Activated CD4-positive, alpha-beta T cell treated with anti-CD3 and anti-CD28 coated beads, Interleukin-2, amount 10 ng/mL, durations not matched to agents 24 days and 14 days (primary cell): ENCODE results near the gene DNAJC19. TPM values are rescaled to one million over a fixed set of nuclear protein-coding genes. Genes with fewer than 3 reads are reported as not detected.
A peak's percentile ranks its signal among the peaks of the same experiment; 100 is the strongest.

ENCODE experiments used
- DNase-seq: peaks from one replicate; pipeline ENCODE4 v3.0.0; 2022
- H3K27ac Mint-ChIP-seq: one replicate; pipeline ENCODE4 v1.8.0; 2022; ENCODE audit warnings: mild to moderate bottlenecking, mixed read lengths
- H3K27me3 Mint-ChIP-seq: one replicate; pipeline ENCODE4 v1.8.0; 2022; ENCODE audit warnings: mixed read lengths
- H3K36me3 Mint-ChIP-seq: one replicate; pipeline ENCODE4 v1.8.0; 2022; ENCODE audit warnings: low read depth, mild to moderate bottlenecking, mixed read lengths
- H3K4me1 Mint-ChIP-seq: one replicate; pipeline ENCODE4 v1.8.0; 2021; ENCODE audit warnings: mixed read lengths
- H3K4me3 Mint-ChIP-seq: one replicate; pipeline ENCODE4 v1.8.0; 2022; ENCODE audit warnings: mild to moderate bottlenecking, moderate library complexity, mixed read lengths
- H3K9me3 Mint-ChIP-seq: one replicate; pipeline ENCODE4 v1.8.0; 2021; ENCODE audit warnings: mixed read lengths
- intact Hi-C: fragments of 100-400 bp; cut with micrococcal nuclease; formaldehyde crosslinking; loops from one replicate; pipeline ENCODE4 v1.15.1; 2023
- total RNA-seq: library from RNA; stranded (reverse); gene quantifications from 2 replicates; pipeline ENCODE4 v1.2.3, GENCODE V29; 2022

DNAJC19 gene
- total RNA-seq, 1 donor from 2014 or later = 62.6 TPM

DNA sequence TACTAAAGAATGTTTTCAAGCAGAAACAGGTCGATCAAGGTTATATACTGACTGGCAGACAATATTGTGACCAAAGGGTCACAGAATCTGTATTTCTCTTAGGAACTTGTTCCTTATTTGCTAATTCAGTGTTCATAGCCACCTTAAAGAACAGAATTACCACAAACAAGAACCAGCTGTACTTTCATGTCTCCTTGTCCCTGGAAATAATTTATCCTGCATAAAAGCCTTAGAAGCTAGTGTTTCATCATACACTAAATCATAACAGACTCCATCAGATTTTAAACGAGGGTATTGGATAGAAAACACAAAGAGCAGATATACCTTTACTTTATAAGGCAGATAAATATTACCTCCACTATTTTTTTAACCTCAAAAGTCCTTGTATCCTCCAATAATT is 6.4 kb downstream of the DNAJC19 start:
- Mint-ChIP-seq H3K4me3 (no peak overlapping the region), H3K27ac (no peak overlapping the region), H3K4me1 (peaks cover 10% of the 10 kb centered on the region), H3K27me3 (no peaks in the 10 kb centered on the region), H3K36me3 (peaks cover 30% of the 10 kb centered on the region), H3K9me3 (no peaks in the 10 kb centered on the region)
- DNase-seq = no peak
- intact Hi-C loops = no loop called here

DNA sequence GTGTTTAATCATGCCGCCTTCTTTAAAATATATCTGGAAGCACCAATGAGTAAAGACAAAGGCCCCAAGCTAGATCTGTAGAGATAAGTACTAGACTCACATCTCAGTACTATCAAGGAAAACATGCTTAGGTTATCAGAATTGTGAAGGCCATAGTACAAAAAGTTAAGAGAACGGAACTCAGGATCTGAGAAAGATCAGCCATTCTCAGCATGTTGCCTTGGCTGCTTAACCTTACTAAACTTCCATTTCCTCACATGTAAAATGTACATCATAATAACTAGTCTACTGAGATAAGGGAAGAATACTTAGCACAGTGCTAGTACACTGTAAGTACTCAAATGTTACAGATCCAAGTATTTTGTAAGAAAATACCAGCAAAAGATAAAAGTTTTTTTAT is 7.6 kb downstream of the DNAJC19 start:
- Mint-ChIP-seq H3K27me3 (no peaks in the 10 kb centered on the region), H3K4me3 (no peak overlapping the region), H3K4me1 (peaks cover 2% of the 10 kb centered on the region), H3K27ac (no peak overlapping the region), H3K9me3 (no peaks in the 10 kb centered on the region), H3K36me3 (peaks cover 26% of the 10 kb centered on the region)
- intact Hi-C loops = no loop called here
- no peak for DNase-seq

DNA sequence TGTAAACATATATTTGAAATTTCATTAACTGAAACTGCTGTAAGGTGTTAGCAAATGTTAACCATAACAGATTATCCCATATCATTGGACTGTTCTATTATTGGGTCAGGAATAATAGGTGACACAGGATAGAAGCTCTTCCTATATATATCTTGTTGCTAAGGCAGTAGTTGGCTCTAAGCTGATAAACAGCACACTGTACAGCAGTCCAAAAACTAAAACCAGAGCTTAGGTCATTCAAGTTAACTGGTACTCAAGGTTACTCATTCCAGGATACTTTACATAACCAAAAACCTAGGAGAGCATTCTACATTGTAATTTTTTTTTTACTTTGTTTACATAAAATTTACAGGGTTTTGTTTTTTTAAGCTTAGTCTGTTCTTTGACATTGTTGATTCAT is 8.9 kb downstream of the DNAJC19 start:
- peaks cover 27% of the 10 kb centered on the region for H3K36me3 Mint-ChIP-seq
- DNase-seq = no peak
- no peak overlapping the region for H3K4me3 Mint-ChIP-seq
- intact Hi-C loops = no loop called here
- H3K27ac Mint-ChIP-seq = no peak overlapping the region
- H3K27me3 Mint-ChIP-seq = no peaks in the 10 kb centered on the region
- no peaks in the 10 kb centered on the region for H3K9me3 Mint-ChIP-seq
- H3K4me1 Mint-ChIP-seq = peaks cover 2% of the 10 kb centered on the region

DNA sequence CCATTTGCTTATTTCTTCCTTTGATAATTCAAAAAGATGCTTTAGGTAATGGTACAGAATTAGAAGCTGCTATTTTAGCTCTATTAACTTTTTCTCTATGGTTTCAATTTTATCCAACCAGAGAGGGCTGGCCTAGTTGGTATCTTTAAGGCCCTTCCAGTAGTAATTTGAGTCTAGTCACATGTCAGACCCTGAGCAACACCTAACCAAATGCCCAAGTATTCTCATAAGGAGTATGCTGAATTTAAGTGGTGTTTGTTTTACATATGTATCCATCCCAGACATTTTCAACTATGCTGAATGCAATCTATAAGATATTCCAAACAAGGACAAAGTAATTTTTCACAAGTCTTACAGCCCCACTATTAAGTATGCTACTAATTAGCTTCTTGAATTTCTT is 9.6 kb downstream of the DNAJC19 start:
- H3K27ac Mint-ChIP-seq = no peak overlapping the region
- no peak overlapping the region for H3K4me3 Mint-ChIP-seq
- no peak for DNase-seq
- H3K4me1 Mint-ChIP-seq = peaks cover 2% of the 10 kb centered on the region
- H3K36me3 Mint-ChIP-seq = peaks cover 27% of the 10 kb centered on the region
- no peaks in the 10 kb centered on the region for H3K9me3 Mint-ChIP-seq
- H3K27me3 Mint-ChIP-seq = no peaks in the 10 kb centered on the region
- intact Hi-C loops = no loop called here

DNA sequence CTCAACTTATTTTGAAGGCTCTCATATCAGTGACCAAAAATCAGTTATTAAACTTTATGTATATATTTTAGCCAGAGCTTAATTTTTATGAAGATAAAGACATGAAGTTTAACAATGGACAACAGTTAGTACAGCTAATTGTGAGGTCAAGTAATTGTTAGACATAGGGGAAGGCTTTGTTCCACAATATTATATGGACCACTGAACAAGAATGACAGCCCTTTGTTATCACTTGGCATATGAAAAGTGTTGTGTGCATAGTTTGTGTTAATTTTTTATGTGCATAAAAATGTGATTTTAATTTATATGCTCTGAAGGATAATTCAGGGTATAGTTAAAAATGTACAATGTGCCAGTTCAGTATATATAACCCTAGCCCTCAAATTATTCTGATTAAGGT is 12.0 kb downstream of the DNAJC19 start:
- no peaks in the 10 kb centered on the region for H3K27me3 Mint-ChIP-seq
- no peak for DNase-seq
- no peaks in the 10 kb centered on the region for H3K9me3 Mint-ChIP-seq
- H3K4me3 Mint-ChIP-seq = no peak overlapping the region
- peaks cover 32% of the 10 kb centered on the region for H3K36me3 Mint-ChIP-seq
- H3K27ac Mint-ChIP-seq = no peak overlapping the region
- intact Hi-C loops = no loop called here
- H3K4me1 Mint-ChIP-seq = peaks cover 6% of the 10 kb centered on the region

DNA sequence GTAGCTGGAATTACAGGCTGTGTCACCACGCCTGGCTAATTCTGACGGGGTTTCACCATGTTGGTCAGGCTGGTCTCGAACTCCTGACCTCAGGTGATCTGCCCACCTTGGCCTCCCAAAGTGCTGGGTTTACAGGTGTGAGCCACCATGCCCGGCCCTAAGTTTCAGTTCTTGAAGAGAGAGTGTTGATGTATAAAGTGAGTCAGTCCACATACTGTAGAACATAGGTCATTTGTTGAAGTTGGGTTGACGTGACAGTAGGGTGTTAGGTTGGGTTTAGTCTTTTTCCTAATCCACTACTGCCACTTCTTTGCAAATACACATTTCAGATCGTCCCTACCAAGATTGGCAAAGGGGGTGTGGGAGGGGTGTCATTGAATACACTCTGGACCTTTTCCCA is 15.2 kb downstream of the DNAJC19 start:
- no peak overlapping the region for H3K4me3 Mint-ChIP-seq
- H3K27me3 Mint-ChIP-seq = no peaks in the 10 kb centered on the region
- H3K4me1 Mint-ChIP-seq = peaks cover 6% of the 10 kb centered on the region
- no peak overlapping the region for H3K27ac Mint-ChIP-seq
- H3K9me3 Mint-ChIP-seq = no peaks in the 10 kb centered on the region
- H3K36me3 Mint-ChIP-seq = peaks cover 39% of the 10 kb centered on the region
- no peak for DNase-seq
- intact Hi-C loops = no loop called here

DNA sequence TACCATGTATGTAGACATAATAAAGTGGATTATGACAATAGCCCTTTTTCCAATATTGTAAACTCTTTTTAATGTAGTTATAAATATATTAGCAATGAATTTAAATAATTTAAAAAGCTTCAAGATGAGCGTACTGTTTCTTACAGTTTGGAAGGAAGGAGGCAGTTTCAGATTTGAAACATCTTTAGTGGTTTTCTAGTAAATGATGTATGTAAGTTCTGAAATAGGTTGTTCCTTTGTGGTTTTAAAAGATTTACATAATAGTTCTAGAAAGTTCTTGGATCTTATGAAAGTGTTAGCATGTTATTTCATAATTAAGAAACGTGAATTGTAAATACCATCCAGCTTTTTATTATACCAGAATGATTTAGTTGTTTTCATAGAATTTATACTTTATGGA is 16.0 kb downstream of the DNAJC19 start:
- H3K4me1 Mint-ChIP-seq = peaks cover 6% of the 10 kb centered on the region

DNA sequence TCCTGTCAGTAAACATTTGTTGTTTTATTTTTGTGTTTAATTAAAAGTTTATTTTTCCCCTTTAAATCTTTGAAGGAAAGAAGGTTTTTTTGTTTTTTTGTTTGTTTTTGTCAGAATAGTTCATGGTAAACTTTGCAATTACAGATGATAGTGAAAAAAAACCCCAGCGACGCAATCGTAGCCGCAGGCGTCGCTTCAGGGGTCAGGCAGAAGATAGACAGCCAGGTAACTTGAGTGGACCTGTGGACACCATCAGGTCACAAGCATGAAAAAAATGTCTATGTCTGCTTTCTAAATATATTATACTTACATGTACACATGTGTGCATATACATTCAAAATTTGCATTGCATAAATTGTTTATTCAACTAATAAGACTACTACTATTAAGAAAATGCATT is 18.6 kb downstream of the DNAJC19 start:
- Mint-ChIP-seq H3K27ac (no peak overlapping the region), H3K27me3 (no peaks in the 10 kb centered on the region), H3K36me3 (peaks cover 38% of the 10 kb centered on the region), H3K4me1 (peaks cover 6% of the 10 kb centered on the region), H3K9me3 (no peaks in the 10 kb centered on the region), H3K4me3 (no peak overlapping the region)
- intact Hi-C loops = no loop called here
- no peak for DNase-seq

More for the DNA sequence above, 16.0 kb downstream of the DNAJC19 start:
- no peak for DNase-seq
- no peaks in the 10 kb centered on the region for H3K27me3 Mint-ChIP-seq
- H3K4me3 Mint-ChIP-seq = no peak overlapping the region
- no peak overlapping the region for H3K27ac Mint-ChIP-seq
- intact Hi-C loops = loop anchor here (2.0 kb wide), 1 partner anchor 15 kb away; the partner anchor contains the start of gene DNAJC19
- peaks cover 39% of the 10 kb centered on the region for H3K36me3 Mint-ChIP-seq
- no peaks in the 10 kb centered on the region for H3K9me3 Mint-ChIP-seq

DNA sequence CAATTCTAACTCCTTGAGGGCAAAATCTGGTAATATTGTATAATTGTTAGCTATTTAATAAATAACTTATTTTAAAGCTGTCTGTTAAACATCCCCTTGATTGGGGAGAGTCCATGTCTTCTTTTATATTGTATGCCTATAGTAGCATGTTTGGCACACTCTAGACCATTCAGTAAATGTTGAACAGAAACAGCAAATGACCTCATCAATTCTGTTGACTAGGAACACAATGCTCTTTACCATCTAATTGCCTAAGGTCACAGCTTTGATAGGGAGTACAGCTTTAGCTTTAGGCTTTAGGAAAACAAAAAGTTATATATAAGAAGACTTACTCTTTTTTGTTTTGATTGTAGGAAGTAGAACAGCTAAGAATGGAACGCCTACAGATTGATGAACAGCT is 27.0 kb downstream of the DNAJC19 start:
- Mint-ChIP-seq H3K27me3 (no peaks in the 10 kb centered on the region), H3K36me3 (peaks cover 51% of the 10 kb centered on the region), H3K4me3 (no peak overlapping the region), H3K4me1 (peaks cover 12% of the 10 kb centered on the region), H3K27ac (no peak overlapping the region), H3K9me3 (no peaks in the 10 kb centered on the region)
- no peak for DNase-seq
- intact Hi-C loops = no loop called here

DNA sequence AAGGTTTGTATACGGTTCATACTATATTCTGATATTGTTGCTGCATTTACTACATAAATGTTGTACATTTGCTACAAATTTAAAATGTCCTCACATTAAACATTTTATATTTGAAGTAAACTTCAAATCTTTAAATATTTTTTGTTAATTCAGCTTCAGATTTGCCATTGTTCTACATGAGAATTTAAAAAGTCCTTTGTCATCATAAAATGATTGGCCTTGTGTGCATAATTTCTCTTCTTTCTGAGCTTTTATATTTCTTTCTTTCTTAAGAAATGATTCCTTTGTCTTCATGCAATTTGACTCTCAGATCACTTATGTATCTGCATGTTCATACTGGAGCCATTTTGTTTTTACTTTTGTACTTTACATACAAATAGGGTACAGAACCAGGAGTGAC is 28.0 kb downstream of the DNAJC19 start:
- H3K36me3 Mint-ChIP-seq = peaks cover 54% of the 10 kb centered on the region
- no peak for DNase-seq
- H3K9me3 Mint-ChIP-seq = no peaks in the 10 kb centered on the region
- no peak overlapping the region for H3K4me3 Mint-ChIP-seq
- no peaks in the 10 kb centered on the region for H3K27me3 Mint-ChIP-seq
- H3K27ac Mint-ChIP-seq = no peak overlapping the region
- intact Hi-C loops = no loop called here
- peaks cover 12% of the 10 kb centered on the region for H3K4me1 Mint-ChIP-seq

DNA sequence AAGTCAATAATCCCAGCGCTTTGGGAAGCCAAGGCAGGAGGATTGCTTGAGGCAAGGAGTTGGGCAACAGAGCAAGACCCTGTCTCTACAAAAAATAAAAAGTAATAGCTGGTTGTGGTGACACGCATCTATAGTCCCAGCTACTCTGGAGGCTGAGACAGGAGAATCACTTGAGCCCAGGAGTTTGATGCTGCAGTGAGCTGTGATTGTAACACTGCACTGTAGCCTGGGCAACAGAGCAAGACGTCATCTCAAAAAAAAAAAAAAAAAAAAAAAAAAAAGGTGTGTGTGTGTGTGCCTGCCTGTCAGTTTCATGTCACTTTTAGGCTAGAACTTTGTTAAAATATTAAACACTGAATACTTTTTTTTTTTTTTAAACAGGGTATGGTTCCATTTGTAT is 28.4 kb downstream of the DNAJC19 start:
- intact Hi-C loops = no loop called here
- H3K36me3 Mint-ChIP-seq = peaks cover 56% of the 10 kb centered on the region

DNA sequence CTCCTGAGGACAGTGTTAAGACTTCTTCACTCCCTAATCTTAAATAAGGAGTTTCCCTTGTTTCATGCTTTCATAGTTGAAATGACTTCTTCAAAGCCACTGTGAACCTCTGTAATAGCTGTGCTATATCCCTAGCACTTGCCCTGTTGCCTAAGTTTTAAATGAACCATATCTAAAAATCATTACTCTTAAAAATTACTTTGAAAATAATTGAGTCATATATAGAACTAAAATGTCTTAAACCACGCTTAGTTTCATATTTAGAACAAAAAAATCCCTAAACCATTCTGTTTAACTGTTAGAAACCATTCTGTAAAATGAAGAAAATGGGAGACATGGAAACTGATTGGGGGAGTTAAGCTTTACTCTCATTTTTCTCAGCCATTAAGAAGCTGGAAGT is 29.8 kb downstream of the DNAJC19 start:
- DNase-seq = no peak
- Mint-ChIP-seq H3K27ac (peak overlapping the region; percentile 66), H3K36me3 (peaks cover 62% of the 10 kb centered on the region), H3K27me3 (no peaks in the 10 kb centered on the region), H3K4me1 (peaks cover 13% of the 10 kb centered on the region), H3K9me3 (no peaks in the 10 kb centered on the region), H3K4me3 (no peak overlapping the region)
- intact Hi-C loops = loop anchor here (2.0 kb wide), 1 partner anchor 47 kb away; the partner anchor contains the start of gene FXR1

More for the DNA sequence above, 28.4 kb downstream of the DNAJC19 start:
- Mint-ChIP-seq H3K27ac (no peak overlapping the region), H3K27me3 (no peaks in the 10 kb centered on the region), H3K4me1 (peaks cover 13% of the 10 kb centered on the region), H3K9me3 (no peaks in the 10 kb centered on the region), H3K4me3 (no peak overlapping the region)
- DNase-seq = no peak

DNA sequence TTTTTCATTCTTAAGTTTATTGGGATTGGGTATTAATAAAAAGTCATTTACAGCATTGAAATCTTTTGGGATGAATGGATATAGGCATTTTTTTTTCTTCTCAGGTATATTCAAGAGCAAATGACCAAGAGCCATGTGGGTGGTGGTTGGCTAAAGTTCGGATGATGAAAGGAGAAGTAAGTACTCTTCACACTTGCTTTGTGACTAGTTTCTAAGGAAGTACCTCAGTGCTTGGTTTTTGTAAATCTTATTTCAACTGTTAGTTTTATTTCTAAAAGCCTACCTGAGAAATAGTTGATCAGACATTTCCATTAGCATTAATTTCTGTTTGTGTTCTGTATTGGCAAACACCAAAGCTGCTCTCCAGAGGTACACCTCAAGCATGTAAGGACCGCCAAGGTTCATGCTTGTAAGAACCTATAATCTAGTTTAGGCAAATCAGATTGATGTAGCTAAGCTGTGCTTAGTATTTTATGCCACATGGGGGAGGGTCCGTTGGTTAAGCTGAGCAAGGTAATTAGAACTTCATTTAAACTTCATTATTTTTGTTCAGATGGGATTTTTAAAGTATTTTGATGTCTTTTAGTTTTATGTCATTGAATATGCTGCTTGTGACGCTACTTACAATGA is 41.7 kb downstream of the DNAJC19 start:
- no peak overlapping the region for H3K27ac Mint-ChIP-seq
- no peak overlapping the region for H3K4me3 Mint-ChIP-seq
- no peaks in the 10 kb centered on the region for H3K27me3 Mint-ChIP-seq
- H3K36me3 Mint-ChIP-seq = peaks cover 56% of the 10 kb centered on the region
- peaks cover 18% of the 10 kb centered on the region for H3K4me1 Mint-ChIP-seq
- no peak for DNase-seq
- intact Hi-C loops = no loop called here
- H3K9me3 Mint-ChIP-seq = no peaks in the 10 kb centered on the region

DNA sequence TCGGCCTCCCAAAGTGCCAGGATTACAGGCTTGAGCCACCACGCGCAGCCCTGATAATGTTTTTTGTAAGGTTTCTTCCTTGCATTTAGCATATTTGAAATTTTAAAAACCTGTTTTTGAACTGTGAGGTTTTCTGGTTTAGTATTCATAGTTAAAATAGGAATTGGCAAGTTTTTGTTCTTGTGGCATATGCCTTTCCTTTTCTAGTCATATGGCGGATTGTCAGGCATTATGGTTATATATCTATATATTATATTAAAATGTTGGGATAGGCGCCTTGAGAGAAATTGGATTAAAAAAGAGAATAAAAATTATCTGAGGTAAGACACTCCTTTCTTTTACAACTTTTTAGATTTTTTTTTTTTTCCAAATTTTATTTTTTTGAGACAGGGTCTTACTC is 48.7 kb downstream of the DNAJC19 start:
- Mint-ChIP-seq H3K36me3 (peaks cover 48% of the 10 kb centered on the region), H3K4me3 (no peak overlapping the region)
- intact Hi-C loops = no loop called here

DNA sequence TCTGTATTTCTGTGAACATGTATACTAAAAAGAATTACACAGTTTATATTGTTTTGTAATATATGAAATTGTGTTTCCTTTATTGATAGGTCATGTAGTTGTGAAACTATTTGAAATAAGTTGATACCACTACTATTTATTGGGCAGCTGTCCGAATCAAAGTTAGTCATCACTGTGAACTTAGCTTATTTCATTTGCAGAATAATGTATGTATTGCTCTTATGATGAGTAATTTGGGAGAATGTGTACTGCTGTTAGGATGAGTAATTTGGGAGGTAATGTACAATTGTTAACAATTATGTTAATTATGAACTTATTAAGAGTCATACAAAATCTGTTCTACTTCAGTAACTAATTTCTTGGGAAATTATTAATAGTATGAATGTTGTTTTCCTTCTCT is 54.9 kb downstream of the DNAJC19 start:
- Mint-ChIP-seq H3K4me1 (peaks cover 6% of the 10 kb centered on the region), H3K9me3 (no peaks in the 10 kb centered on the region), H3K36me3 (peaks cover 31% of the 10 kb centered on the region), H3K4me3 (no peak overlapping the region), H3K27me3 (no peaks in the 10 kb centered on the region), H3K27ac (no peak overlapping the region)
- no peak for DNase-seq
- intact Hi-C loops = no loop called here

More for the DNA sequence above, 48.7 kb downstream of the DNAJC19 start:
- no peak overlapping the region for H3K27ac Mint-ChIP-seq
- H3K9me3 Mint-ChIP-seq = no peaks in the 10 kb centered on the region
- peaks cover 4% of the 10 kb centered on the region for H3K4me1 Mint-ChIP-seq
- H3K27me3 Mint-ChIP-seq = no peaks in the 10 kb centered on the region
- DNase-seq = no peak
